Peyer's patch (tissue), 4 donors: ENCODE data around the gene ITPRIP. TPM values are rescaled to one million over a fixed set of nuclear protein-coding genes. Genes with fewer than 3 reads are reported as not detected.

Experiments used
- DNase-seq, 3 donors: peaks; one replicate each; pipeline ENCODE4 v3.0.0-alpha.2; 2017 to 2019
- H3K27ac ChIP-seq, 4 donors: fragments of 200-600 bp; sonication (generic); one replicate each; pipeline ENCODE4 v1.5.1; 2016 to 2019
- H3K27me3 ChIP-seq, 2 donors: fragments of 200-600 bp; sonication (generic); one replicate each; pipeline ENCODE4 v1.5.1; 2019
- H3K36me3 ChIP-seq, 3 donors: fragments of 200-600 bp; sonication (generic); one replicate each; pipeline ENCODE4 v1.5.1; 2016 to 2019
- H3K4me1 ChIP-seq, 4 donors: fragments of 200-600 bp; sonication (generic); one replicate each; pipeline ENCODE4 v1.5.1; 2016 to 2019
- H3K4me3 ChIP-seq, 4 donors: fragments of 200-600 bp; sonication (generic); 1 replicate in 3 of 4; 2 replicates in 1 of 4; pipeline ENCODE4 v1.5.1; 2016 to 2019; ENCODE audit warnings: mild to moderate bottlenecking in 1 of 4
- H3K9me3 ChIP-seq, 4 donors: fragments of 200-600 bp; sonication (generic); one replicate each; pipeline ENCODE4 v1.5.1; 2016 to 2019; ENCODE audit warnings: mild to moderate bottlenecking in 1 of 4
- CTCF ChIP-seq, 6 experiments: fragments of 450-650 bp in 4 of 6; fragments of 200-600 bp in 2 of 6; sonication (generic) in 1 of 6; IDR thresholded peaks; one replicate each; pipeline ENCODE4 v1.5.1; 2017 to 2019; ENCODE audit warnings: antibody characterized with exemption in 6 of 6, mild to moderate bottlenecking in 3 of 6, moderate library complexity in 1 of 6
- POLR2A ChIP-seq, 2 donors: fragments of 450-650 bp; IDR thresholded peaks; one replicate each; pipeline ENCODE4 v1.5.1; 2017; ENCODE audit warnings: antibody characterized with exemption in 2 of 2, mild to moderate bottlenecking in 2 of 2, moderate library complexity in 2 of 2
- small RNA-seq, 2 donors: library from RNA; depleted of rRNA; stranded (forward); fragments of <200 nt; gene quantifications; one replicate each; pipeline ENCODE3, GENCODE V24; 2016
- total RNA-seq, 4 donors: library from RNA; depleted of rRNA; stranded (reverse); fragments of >200 nt; gene quantifications; one replicate each; pipeline ENCODE4 v1.1.0, GENCODE V29; 2016

The ITPRIP gene
- total RNA-seq, 4 donors from 2014 or later = 2.8 to 9.9 (median 7.7) TPM

- Histone ChIP-seq H3K27me3 (no peaks in the 10 kb centered on the region), H3K9me3 (no peaks in the 10 kb centered on the region), H3K27ac (peak overlapping the region in 2 of 4 donors; percentile 1 to 28), H3K4me1 (peaks cover 0 to 37% (median 4%) of the 10 kb centered on the region in 4 donors), H3K4me3 (no peak overlapping the region), H3K36me3 (peaks cover 0 to 84% (median 0%) of the 10 kb centered on the region in 3 donors)
- no peak for DNase-seq
- TF ChIP-seq CTCF (IDR thresholded peaks at IDR 0.05) (no peak), POLR2A (IDR thresholded peaks at IDR 0.05) (no peak)
Observed at GRCh38 chr10:104262055-104262454, 76.2 kb downstream of the ITPRIP start.

- Histone ChIP-seq H3K36me3 (peaks cover 0 to 73% (median 0%) of the 10 kb centered on the region in 3 donors), H3K4me1 (peaks cover 0 to 44% (median 7%) of the 10 kb centered on the region in 4 donors)
- TF ChIP-seq CTCF (IDR thresholded peaks at IDR 0.05) = no peak
- TF ChIP-seq POLR2A (IDR thresholded peaks at IDR 0.05) = no peak
Observed at GRCh38 chr10:104260775-104261115, 77.5 kb downstream of the ITPRIP start.

GRCh38 chr10:104259999-104260774 lies 78.1 kb downstream of the ITPRIP start:
- TF ChIP-seq POLR2A (IDR thresholded peaks at IDR 0.05) = no peak
- no peak for TF ChIP-seq CTCF (IDR thresholded peaks at IDR 0.05)
- DNase-seq = no peak
- Histone ChIP-seq H3K4me1 (peaks cover 0 to 44% (median 7%) of the 10 kb centered on the region in 4 donors), H3K36me3 (peaks cover 0 to 67% (median 0%) of the 10 kb centered on the region in 3 donors), H3K27me3 (no peaks in the 10 kb centered on the region), H3K4me3 (no peak overlapping the region), H3K9me3 (no peaks in the 10 kb centered on the region), H3K27ac (peak overlapping the region in 3 of 4 donors; percentile 25 to 54 (median 41))

More at GRCh38 chr10:104260775-104261115, 77.5 kb downstream of the ITPRIP start:
- no peak for DNase-seq
- H3K27ac ChIP-seq = peak overlapping the region in 3 of 4 donors; percentile 25 to 54 (median 41)
- no peaks in the 10 kb centered on the region for H3K27me3 ChIP-seq
- H3K9me3 ChIP-seq = no peaks in the 10 kb centered on the region
- no peak overlapping the region for H3K4me3 ChIP-seq

Small RNA genes lying within 50 kb of the gene (small RNA-seq; reads per million reads assigned to genes)
- 0 reads per million in 2 donors for gene MIR4482

Other genes with a start within 250 kb of the ITPRIP start
- 1 to 10 TPM; 2.5 to 5.8 (median 5.3) TPM for gene SFR1, start 216.3 kb downstream of the ITPRIP start, total RNA-seq
- gene CFAP43, start 106.1 kb downstream of the ITPRIP start, total RNA-seq = 10 to 100 TPM in 1 of 4 donors, under 1 TPM in 2, not detected in 1; 0.27 to 12.4 (median 0.76) TPM
- 100 to 1,000 TPM in 1 of 4 donors, 10 to 100 TPM in 3; 46.4 to 105 (median 69.5) TPM for gene GSTO1, start 83.6 kb downstream of the ITPRIP start, total RNA-seq
- gene GSTO2, start 69.3 kb downstream of the ITPRIP start, total RNA-seq = 10 to 100 TPM in 3 of 4 donors, 1 to 10 TPM in 1; 9.1 to 15.5 (median 13.7) TPM
- gene CFAP58, start 15.4 kb upstream of the ITPRIP start, total RNA-seq = 1 to 10 TPM in 1 of 4 donors, not detected in 3; 2.5 TPM